Measurements from ENCODE around the gene MYH15. TPM values are rescaled to one million over a fixed set of nuclear protein-coding genes. Genes with fewer than 3 reads are reported as not detected.

The MYH15 gene
- total RNA-seq, 4 donors from 2014 or later, result 0.13 TPM; not detected in 3

DNA sequence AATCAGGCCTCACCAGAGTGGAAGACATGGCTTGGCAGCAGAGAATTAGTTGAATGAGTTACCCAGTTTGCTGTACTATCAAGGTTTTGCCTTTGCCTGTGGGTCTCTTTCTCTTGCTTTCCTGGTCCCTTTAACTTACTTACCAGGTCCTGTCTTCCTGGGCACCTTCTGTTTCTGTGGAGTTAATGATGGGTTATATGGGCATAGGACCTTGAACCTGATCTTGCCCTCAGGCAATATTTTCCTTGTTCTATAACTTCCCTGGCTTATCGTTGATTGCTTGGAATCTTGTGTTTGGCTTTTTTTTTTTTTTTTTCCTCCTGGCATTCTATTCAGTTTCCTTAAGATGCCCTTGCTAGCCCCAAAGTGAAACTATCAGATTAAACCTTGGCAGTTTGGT lies 107.2 kb downstream of the MYH15 start:
- TF ChIP-seq POLR2AphosphoS5 (IDR thresholded peaks at IDR 0.05), result no peak
- TF ChIP-seq EP300 (IDR thresholded peaks at IDR 0.05), result no peak
- TF ChIP-seq, protein P1, sequence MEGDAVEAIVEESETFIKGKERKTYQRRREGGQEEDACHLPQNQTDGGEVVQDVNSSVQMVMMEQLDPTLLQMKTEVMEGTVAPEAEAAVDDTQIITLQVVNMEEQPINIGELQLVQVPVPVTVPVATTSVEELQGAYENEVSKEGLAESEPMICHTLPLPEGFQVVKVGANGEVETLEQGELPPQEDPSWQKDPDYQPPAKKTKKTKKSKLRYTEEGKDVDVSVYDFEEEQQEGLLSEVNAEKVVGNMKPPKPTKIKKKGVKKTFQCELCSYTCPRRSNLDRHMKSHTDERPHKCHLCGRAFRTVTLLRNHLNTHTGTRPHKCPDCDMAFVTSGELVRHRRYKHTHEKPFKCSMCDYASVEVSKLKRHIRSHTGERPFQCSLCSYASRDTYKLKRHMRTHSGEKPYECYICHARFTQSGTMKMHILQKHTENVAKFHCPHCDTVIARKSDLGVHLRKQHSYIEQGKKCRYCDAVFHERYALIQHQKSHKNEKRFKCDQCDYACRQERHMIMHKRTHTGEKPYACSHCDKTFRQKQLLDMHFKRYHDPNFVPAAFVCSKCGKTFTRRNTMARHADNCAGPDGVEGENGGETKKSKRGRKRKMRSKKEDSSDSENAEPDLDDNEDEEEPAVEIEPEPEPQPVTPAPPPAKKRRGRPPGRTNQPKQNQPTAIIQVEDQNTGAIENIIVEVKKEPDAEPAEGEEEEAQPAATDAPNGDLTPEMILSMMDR (IDR thresholded peaks at IDR 0.05), result no peak
- no peak for TF ChIP-seq POLR2A (IDR thresholded peaks at IDR 0.05)
- no peak for ATAC-seq
- WGBS, 2 donors (ENCODE audit: low coverage in 1 of 2), result 60 to 63% methylated on average over 1 of the region's 1 CpG
- peaks cover 0 to 9% (median 0%) of the 10 kb centered on the region in 3 donors for H3K4me1 ChIP-seq
- no peak overlapping the region for H3K4me3 ChIP-seq
- no peak overlapping the region for H3K27ac ChIP-seq
- H3K9me3 ChIP-seq, result peaks cover 0 to 4% (median 0%) of the 10 kb centered on the region in 3 donors
- H3K36me3 ChIP-seq, result no peaks in the 10 kb centered on the region
- no peaks in the 10 kb centered on the region for H3K27me3 ChIP-seq

DNA sequence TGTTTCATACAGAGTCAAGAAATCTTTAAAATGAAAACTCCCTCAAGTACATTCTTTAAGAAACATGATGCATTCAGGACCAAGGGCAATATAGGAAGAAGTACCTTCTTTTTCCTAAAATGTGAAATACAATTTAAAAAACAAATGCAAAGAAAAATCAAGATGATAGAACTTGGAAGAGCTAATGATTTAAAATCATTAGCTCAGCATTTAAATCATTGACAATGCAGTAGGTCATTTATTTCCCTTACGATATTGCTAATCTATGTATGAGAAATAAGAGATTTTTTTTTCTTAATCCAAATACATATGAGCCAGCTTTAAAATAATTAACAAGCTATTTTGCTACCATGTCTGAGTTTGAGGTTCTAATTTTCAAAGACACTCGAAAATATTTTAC lies 108.6 kb downstream of the MYH15 start:
- WGBS, 2 donors (ENCODE audit: low coverage in 1 of 2), result 88% methylated on average over 1 to 2 of the region's 2 CpGs
- Histone ChIP-seq H3K4me1 (peaks cover 0 to 7% (median 0%) of the 10 kb centered on the region in 3 donors), H3K27ac (no peak overlapping the region), H3K4me3 (no peak overlapping the region), H3K9me3 (peaks cover 0 to 4% (median 0%) of the 10 kb centered on the region in 3 donors), H3K27me3 (peaks cover 6% of the 10 kb centered on the region), H3K36me3 (no peaks in the 10 kb centered on the region)
- no peak for ATAC-seq
- TF ChIP-seq, protein P1 (IDR thresholded peaks at IDR 0.05), result no peak
- TF ChIP-seq EP300 (IDR thresholded peaks at IDR 0.05) (no peak), POLR2A (IDR thresholded peaks at IDR 0.05) (no peak), POLR2AphosphoS5 (IDR thresholded peaks at IDR 0.05) (no peak)

DNA sequence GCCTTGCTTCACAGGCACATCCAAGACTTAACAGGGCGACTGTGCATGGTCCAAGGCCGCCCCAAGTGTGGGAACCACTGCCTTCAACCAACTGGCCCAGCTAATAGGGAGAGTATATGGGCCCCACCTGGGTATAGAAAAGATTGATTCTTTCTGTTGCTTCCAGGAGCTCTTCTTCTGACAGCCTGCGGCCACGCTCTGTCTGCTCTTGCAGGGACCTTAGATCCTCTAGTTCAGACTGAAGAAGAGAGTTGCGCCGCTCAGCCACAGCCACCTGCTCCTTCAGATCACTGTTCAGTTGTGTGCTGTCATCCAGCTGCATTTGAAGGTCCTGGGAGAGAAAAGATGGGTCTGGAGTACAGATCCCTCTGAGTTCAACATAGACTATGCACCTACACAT lies 111.9 kb downstream of the MYH15 start:
- WGBS, 2 donors (ENCODE audit: low coverage in 1 of 2), result 92 to 100% methylated on average over 4 to 6 of the region's 6 CpGs
- TF ChIP-seq POLR2AphosphoS5 (IDR thresholded peaks at IDR 0.05) (no peak), POLR2A (IDR thresholded peaks at IDR 0.05) (no peak), EP300 (IDR thresholded peaks at IDR 0.05) (no peak)
- TF ChIP-seq, protein P1 (IDR thresholded peaks at IDR 0.05), result no peak
- peaks cover 0 to 4% (median 0%) of the 10 kb centered on the region in 3 donors for H3K9me3 ChIP-seq
- H3K4me3 ChIP-seq, result no peak overlapping the region
- ATAC-seq, result no peak
- H3K27ac ChIP-seq, result no peak overlapping the region
- no peaks in the 10 kb centered on the region for H3K36me3 ChIP-seq
- H3K27me3 ChIP-seq, result peaks cover 6% of the 10 kb centered on the region
- H3K4me1 ChIP-seq, result no peaks in the 10 kb centered on the region

DNA sequence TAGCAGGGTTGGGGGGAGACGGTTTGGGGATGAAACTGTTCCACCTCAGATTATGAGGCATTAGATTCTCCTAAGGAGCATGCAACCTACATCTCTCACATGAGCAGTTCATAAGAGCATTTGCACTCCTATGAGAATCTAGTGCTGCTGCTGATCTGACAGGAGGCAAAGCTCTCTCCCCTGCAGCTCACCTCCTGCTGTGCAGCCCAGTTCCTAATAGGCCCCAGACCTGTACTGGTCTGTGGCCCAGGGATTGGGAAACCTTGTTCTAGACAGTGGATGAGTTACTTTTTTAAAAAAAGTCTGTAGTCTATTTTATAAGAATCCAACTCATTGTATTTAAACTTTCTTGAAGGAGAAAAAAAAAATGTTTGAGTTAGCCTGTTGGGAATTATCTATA lies 114.1 kb downstream of the MYH15 start:
- H3K4me3 ChIP-seq, result no peak overlapping the region
- peaks cover 6% of the 10 kb centered on the region for H3K27me3 ChIP-seq
- H3K27ac ChIP-seq, result no peak overlapping the region
- H3K9me3 ChIP-seq, result peaks cover 0 to 4% (median 0%) of the 10 kb centered on the region in 3 donors
- ATAC-seq, result no peak
- no peak for TF ChIP-seq POLR2AphosphoS5 (IDR thresholded peaks at IDR 0.05)
- TF ChIP-seq POLR2A (IDR thresholded peaks at IDR 0.05), result no peak
- TF ChIP-seq EP300 (IDR thresholded peaks at IDR 0.05), result no peak
- TF ChIP-seq, protein P1 (IDR thresholded peaks at IDR 0.05), result no peak
- no peaks in the 10 kb centered on the region for H3K4me1 ChIP-seq
- WGBS, 2 donors (ENCODE audit: low coverage in 1 of 2), result 86 to 100% methylated on average over 1 of the region's 1 CpG
- no peaks in the 10 kb centered on the region for H3K36me3 ChIP-seq

DNA sequence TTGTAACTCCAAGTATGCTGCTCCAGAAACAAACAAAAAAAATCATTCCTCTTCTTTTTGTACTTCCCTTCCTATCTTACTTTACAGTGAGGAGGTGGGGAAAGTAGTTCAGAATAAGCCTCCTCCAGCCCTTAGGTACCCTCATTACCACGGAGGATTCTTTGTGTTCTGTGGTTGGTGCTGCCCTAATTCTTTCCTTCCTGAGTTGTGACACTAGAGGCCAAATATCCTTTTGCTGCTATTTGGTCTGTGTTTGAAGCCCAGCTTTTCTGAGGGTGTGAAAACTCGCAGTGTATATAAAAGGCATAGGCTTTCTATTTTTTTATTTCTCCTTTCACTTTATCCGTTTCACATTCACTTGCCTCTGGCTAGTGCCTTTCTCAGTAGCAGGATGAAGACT lies 115.8 kb downstream of the MYH15 start:
- no peak for ATAC-seq
- Histone ChIP-seq H3K27me3 (peaks cover 6% of the 10 kb centered on the region), H3K4me3 (no peak overlapping the region), H3K4me1 (no peaks in the 10 kb centered on the region), H3K27ac (no peak overlapping the region), H3K36me3 (no peaks in the 10 kb centered on the region), H3K9me3 (no peaks in the 10 kb centered on the region)
- 72 to 100% methylated on average over 1 to 3 of the region's 3 CpGs for WGBS, 2 donors (ENCODE audit: low coverage in 1 of 2)
- TF ChIP-seq POLR2A (IDR thresholded peaks at IDR 0.05), result no peak
- TF ChIP-seq, protein P1 (IDR thresholded peaks at IDR 0.05), result no peak
- no peak for TF ChIP-seq POLR2AphosphoS5 (IDR thresholded peaks at IDR 0.05)
- TF ChIP-seq EP300 (IDR thresholded peaks at IDR 0.05), result no peak

Measured in gastroesophageal sphincter (tissue), 4 donors.